COR-L47 (cell line): ENCODE measurements around the gene UROS.

Experiments
- DNase-seq: peaks from one replicate; lab custom pipeline; 2025; lab: John Stamatoyannopoulos, UW

The UROS gene

DNA sequence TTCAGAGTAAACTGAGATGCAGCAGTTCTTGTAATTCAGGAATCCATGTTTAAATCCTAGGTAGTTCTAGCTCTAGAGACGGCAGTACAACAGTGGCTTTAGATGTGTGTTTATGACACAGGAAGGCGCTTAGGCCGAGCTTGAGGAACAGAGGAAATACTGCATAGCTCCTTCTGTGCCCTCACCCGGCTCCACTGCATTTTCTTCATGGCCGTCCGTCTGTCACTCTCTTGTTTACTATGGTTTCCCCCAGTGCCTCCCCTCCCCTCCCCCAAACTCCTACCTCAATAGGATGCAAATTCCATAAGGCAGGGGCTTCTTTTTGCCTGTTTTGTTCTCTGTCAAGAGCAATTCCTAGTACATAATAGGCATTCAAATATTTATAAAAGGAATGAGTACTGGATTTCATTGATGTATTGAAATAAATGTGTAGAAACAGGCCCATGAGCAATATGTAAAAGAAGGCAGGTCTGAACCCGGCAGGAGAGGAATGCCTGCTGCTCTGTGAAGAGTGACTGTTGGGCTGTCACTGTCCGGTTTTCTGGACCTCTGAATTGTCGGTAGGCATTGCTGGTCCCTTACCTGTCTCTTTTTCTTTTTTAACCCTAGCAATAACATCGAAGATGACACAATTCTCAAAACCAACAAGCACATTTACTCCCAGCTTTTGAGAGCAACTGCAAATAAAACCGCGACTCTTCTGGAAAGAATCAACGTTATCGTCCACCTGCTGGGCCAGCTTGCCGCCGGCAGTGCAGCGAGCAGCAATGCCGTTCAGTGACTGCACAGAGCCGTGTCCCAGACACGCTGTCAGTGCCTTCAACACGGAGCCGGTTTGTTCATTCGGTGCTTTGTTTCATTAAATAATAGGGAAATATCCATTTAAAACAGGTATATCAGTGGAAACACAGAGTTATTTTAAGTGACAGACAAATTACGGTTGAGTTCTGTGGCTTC, 60.1 kb downstream of the UROS start:
- no peak for DNase-seq

DNA sequence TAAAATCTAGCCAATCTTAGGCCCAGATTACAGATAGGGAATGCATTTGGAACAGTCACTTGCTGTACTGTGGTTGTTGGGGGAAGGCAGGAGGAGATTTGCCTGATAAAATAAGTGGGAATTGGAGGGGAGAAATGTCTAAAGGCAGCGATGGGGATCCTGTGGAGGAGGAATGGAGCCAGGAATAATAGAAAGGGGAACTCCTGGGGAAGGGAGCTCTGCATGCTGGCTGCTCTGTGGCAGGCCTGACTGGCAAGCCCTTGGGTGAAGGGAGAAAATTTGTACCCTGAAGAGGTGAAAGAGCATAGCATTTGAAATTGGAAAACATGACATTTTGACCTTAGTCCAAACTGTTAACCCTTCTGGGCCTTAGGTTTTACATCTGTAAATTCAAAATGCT, 61.1 kb downstream of the UROS start:
- no peak for DNase-seq

GRCh38 chr10:125757742-125758141, 65.3 kb downstream of the UROS start:
- DNase-seq: no peak

GRCh38 chr10:125756853-125757487, 66.1 kb downstream of the UROS start:
- DNase-seq: no peak

DNA sequence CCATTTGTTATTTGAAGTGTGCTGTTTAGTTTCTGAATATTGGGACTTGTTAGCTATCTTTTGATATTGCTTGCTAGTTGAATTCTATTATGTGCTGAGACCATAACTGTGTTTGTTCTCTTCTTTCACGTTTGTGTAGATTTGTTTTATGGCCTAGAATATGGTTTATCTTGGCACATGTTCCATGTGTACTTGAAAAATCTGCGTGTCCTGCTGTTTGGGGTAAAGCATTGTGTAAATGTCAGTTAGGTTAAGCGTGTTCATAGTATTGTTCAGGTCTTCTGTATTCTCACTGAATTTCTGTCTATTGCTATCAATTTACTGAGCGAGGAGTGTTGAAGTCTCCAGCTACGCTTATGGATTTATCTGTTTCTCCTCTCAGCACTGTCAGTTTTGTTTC, 66.9 kb downstream of the UROS start:
- DNase-seq: no peak

DNA sequence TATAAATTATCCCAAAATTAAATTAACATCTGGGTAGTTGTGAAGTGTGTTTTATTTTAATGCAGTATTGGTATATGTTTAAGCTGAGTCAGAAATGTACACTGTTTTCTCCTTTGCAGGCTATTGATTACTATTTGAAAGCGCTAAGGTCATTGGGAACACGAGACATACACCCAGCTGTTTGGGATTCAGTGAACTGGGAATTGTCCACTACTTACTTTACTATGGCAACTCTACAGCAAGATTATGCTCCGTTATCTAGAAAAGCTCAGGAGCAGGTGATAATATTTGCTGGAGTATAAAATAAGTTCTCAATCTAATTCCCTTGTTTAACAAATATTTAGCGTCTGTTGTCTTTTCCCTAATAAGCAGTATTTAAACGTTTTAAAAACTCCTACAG, 75.6 kb downstream of the UROS start:
- DNase-seq: no peak

DNA sequence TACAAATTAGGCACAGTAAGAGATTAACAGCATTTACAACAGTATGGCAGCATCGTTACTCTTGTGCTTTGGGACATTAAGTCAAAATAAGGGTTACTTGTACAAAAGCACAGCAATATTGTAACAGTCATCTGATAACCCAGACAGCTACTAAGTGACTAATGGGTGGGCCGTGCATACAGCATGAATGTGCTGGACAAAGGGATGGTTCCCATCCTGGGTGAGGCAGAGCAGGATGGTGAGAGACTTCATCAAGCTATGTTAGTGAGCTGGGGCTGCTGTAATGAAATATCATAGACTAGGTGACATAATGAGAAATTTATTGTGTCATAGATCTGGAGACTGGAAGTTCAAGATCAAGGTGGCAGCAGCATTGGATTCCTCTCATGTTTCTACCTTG, 78.1 kb downstream of the UROS start:
- no peak for DNase-seq

- DNase-seq: no peak
Observed at GRCh38 chr10:125742465-125742864, 80.6 kb downstream of the UROS start.

- DNase-seq: no peak
Observed at GRCh38 chr10:125739994-125740679, 82.9 kb downstream of the UROS start.
